SU-DHL-6 (cell line): Measurements from ENCODE around the gene ABHD8.

Source experiments
- H2AFZ ChIP-seq: fragments of 200-600 bp; sonication (generic); 2 replicates; pipeline ENCODE4 v1.6.1; 2014; ENCODE audit warnings: low read depth, mild to moderate bottlenecking, moderate library complexity, mixed read lengths, antibody characterized with exemption, low read length; ENCODE audit not compliant: severe bottlenecking
- H3F3A ChIP-seq: fragments of 200-600 bp; shearing (Covaris generic); 2 replicates; pipeline ENCODE4 v1.6.0; 2016; ENCODE audit warnings: antibody characterized with exemption, mild to moderate bottlenecking; ENCODE audit not compliant: insufficient read depth
- H3K27ac ChIP-seq: fragments of 200-600 bp; sonication (generic); 2 replicates; pipeline ENCODE4 v1.5.1; 2016; ENCODE audit warnings: low read depth, mild to moderate bottlenecking, low read length, moderate library complexity, mixed read lengths
- H3K27me3 ChIP-seq: fragments of 200-600 bp; sonication (generic), shearing (Covaris generic); 2 replicates; pipeline ENCODE4 v1.6.0; 2014; ENCODE audit warnings: mild to moderate bottlenecking, low read length
- H3K36me3 ChIP-seq: fragments of 200-600 bp; sonication (generic); 2 replicates; pipeline ENCODE4 v1.6.1; 2014; ENCODE audit warnings: mild to moderate bottlenecking, low read length, mixed read lengths
- H3K4me2 ChIP-seq: fragments of 300-600, 200-600 bp; shearing (Covaris generic), sonication (generic); 2 replicates; pipeline ENCODE4 v1.6.0; 2014; ENCODE audit warnings: low read length, low read depth, mild to moderate bottlenecking; ENCODE audit not compliant: poor library complexity, severe bottlenecking
- H3K4me3 ChIP-seq: fragments of 200-600 bp; sonication (generic); 2 replicates; pipeline ENCODE4 v1.5.1; 2014; ENCODE audit warnings: antibody characterized with exemption, low read length, mild to moderate bottlenecking, mixed read lengths; ENCODE audit not compliant: insufficient read depth, poor library complexity, severe bottlenecking
- H3K79me2 ChIP-seq: fragments of 200-600 bp; sonication (generic); 2 replicates; pipeline ENCODE4 v1.6.1; 2014; ENCODE audit warnings: mild to moderate bottlenecking, low read length, moderate library complexity; ENCODE audit not compliant: insufficient read depth
- H3K9ac ChIP-seq: fragments of 200-600 bp; sonication (generic); 2 replicates; pipeline ENCODE4 v1.7.0; 2014; ENCODE audit warnings: mild to moderate bottlenecking, low read length
- H3K9me2 ChIP-seq: fragments of 200-600 bp; sonication (generic); replicated peaks from 2 replicates; pipeline ENCODE4 v1.6.1; 2014; ENCODE audit warnings: low read length; ENCODE audit not compliant: insufficient read depth
- H3K9me3 ChIP-seq: fragments of 200-600 bp; sonication (generic); 2 replicates; pipeline ENCODE4 v1.6.1; 2014; ENCODE audit warnings: low read length, mixed read lengths; ENCODE audit not compliant: insufficient read depth
- H4K20me1 ChIP-seq: fragments of 200-600 bp; sonication (generic); 2 replicates; pipeline ENCODE4 v1.6.1; 2014; ENCODE audit warnings: low read depth, mild to moderate bottlenecking, antibody characterized with exemption, low read length, moderate library complexity, mixed read lengths
- CTCF ChIP-seq: fragments of 200-600 bp; sonication (generic); IDR thresholded peaks from one replicate; pipeline ENCODE4 v1.5.1; 2017; ENCODE audit warnings: antibody characterized with exemption, mild to moderate bottlenecking, low read length, moderate library complexity; ENCODE audit not compliant: insufficient read depth, poor library complexity, severe bottlenecking
- EZH2phosphoT487 ChIP-seq: fragments of 200-600 bp; sonication (generic), shearing (Covaris generic); conservative IDR thresholded peaks from 2 replicates; pipeline ENCODE4 v1.6.1; 2018; ENCODE audit warnings: mild to moderate bottlenecking, antibody characterized with exemption, low read length, moderate library complexity, mixed read lengths

ABHD8 gene

DNA sequence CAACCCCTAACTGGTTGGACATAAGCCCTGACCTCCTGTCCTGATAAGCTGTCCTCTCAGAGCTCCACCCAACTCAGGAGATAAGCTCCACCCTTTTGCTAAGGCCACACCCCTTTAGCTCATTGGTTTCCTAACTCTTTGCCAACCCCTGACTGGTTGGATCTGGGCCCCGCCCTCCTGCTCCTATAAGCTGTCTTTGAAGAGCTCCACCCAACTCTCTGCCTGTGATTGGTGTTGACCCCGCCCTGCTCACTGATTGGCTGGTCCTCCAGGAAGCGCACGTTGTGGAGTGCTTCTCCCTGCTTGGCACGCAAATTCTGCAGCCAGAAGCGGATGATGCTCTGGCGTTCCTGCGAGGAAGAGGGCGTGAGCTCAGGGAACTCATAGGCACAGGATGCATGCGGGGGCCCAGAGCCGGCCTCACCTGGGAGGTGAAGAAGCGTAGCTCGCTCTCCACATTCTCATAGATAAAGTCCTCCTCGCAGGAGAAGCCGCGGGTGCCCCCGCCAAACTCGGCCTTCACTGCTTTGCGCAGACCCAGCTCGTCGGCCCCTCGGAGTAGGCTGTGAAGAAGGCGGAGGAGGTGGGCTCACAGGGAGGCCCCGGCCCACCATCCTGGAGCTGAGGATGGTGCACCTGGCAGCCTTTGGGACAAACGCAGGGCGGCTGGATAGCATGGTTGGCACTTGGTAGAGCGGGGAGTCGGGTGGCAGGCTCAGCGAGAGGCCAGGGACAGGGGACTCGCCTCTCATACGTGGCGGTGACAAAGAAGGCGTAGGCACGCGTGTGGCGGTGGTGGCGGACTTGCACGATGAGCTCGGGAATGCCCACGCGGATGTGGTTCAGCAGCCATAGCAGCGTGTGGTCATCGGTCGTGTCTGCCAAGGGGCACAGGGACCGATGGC lies 29.7 kb upstream of the ABHD8 start:
- H3F3A ChIP-seq, result 0 out of 2 replicates have a peak, but pooled peaks cover 3% of the 10 kb centered on the region
- H3K9me3 ChIP-seq, result no peaks in the 10 kb centered on the region
- H4K20me1 ChIP-seq, result no peaks in the 10 kb centered on the region
- H3K9me2 ChIP-seq, result no peaks in the 10 kb centered on the region
- peaks cover 5% of the 10 kb centered on the region; the same call in 1 of the 2 replicates for H3K79me2 ChIP-seq
- no peak overlapping the region for H3K4me2 ChIP-seq
- no peak overlapping the region for H3K27ac ChIP-seq
- H2AFZ ChIP-seq, result no peak overlapping the region
- H3K4me3 ChIP-seq, result no peak overlapping the region
- no peaks in the 10 kb centered on the region for H3K36me3 ChIP-seq
- no peak overlapping the region for H3K9ac ChIP-seq
- H3K27me3 ChIP-seq, result no peaks in the 10 kb centered on the region
- TF ChIP-seq EZH2phosphoT487 (no peak), CTCF (no peak)

DNA sequence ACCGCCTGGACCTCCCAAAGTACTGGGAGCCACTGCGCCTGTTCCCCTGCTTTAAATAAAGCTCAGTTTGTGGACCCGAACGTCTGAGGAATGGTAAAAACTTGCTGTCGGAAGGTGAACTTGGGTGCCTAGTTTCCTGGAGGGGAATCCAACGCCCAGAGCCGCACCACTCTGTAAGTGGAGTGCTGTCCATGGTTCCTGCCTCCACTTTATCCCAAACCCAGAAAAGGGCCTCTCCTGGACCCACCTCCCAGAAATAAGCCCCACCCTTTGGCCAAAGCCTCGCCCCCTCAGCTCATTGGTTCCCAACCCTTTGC lies 29.1 kb upstream of the ABHD8 start:
- Histone ChIP-seq H3K9me2 (no peaks in the 10 kb centered on the region), H4K20me1 (no peaks in the 10 kb centered on the region), H2AFZ (no peak overlapping the region), H3F3A (0 out of 2 replicates have a peak, but pooled peaks cover 3% of the 10 kb centered on the region), H3K9me3 (no peaks in the 10 kb centered on the region), H3K27me3 (no peaks in the 10 kb centered on the region), H3K4me3 (no peak overlapping the region), H3K9ac (no peak overlapping the region), H3K27ac (no peak overlapping the region), H3K4me2 (no peak overlapping the region), H3K79me2 (peaks cover 3% of the 10 kb centered on the region; the same call in 1 of the 2 replicates), H3K36me3 (no peaks in the 10 kb centered on the region)
- TF ChIP-seq CTCF, result no peak
- no peak for TF ChIP-seq EZH2phosphoT487

- no peak overlapping the region for H2AFZ ChIP-seq
- no peaks in the 10 kb centered on the region for H3K9me3 ChIP-seq
- no peaks in the 10 kb centered on the region for H3K79me2 ChIP-seq
- H3K4me2 ChIP-seq, result no peak overlapping the region
- H4K20me1 ChIP-seq, result no peaks in the 10 kb centered on the region
- H3K27ac ChIP-seq, result no peak overlapping the region
- no peaks in the 10 kb centered on the region for H3K36me3 ChIP-seq
- no peaks in the 10 kb centered on the region for H3K27me3 ChIP-seq
- H3K4me3 ChIP-seq, result no peak overlapping the region
- peaks cover 7% of the 10 kb centered on the region; the same call in 1 of the 2 replicates for H3F3A ChIP-seq
- H3K9ac ChIP-seq, result no peak overlapping the region
- TF ChIP-seq EZH2phosphoT487 (no peak), CTCF (no peak)
- H3K9me2 ChIP-seq, result no peaks in the 10 kb centered on the region
Measured at GRCh38 chr19:17331045-17331558, 27.9 kb upstream of the ABHD8 start.
